Prostate gland (tissue), 2 donors: ENCODE data around the gene SLC25A27. TPM values are rescaled to one million over a fixed set of nuclear protein-coding genes. Genes with fewer than 3 reads are reported as not detected.
A peak's percentile ranks its signal among the peaks of the same experiment; 100 is the strongest.

Source experiments
- DNase-seq: peaks from one replicate; pipeline ENCODE4 v3.0.0-alpha.2; 2019; ENCODE audit warnings: low spot score
- H3K27ac ChIP-seq, 2 donors: fragments of 200-600 bp; sonication (generic); 2 replicates each; pipeline ENCODE4 v1.5.1; 2017 to 2019
- H3K27me3 ChIP-seq: fragments of 200-600 bp; sonication (generic); replicated peaks from 2 replicates; pipeline ENCODE4 v1.5.1; 2019; ENCODE audit not compliant: insufficient read depth
- H3K36me3 ChIP-seq, 2 donors: fragments of 200-600 bp; sonication (generic); 1 replicate in 1 of 2; 2 replicates in 1 of 2; pipeline versions ENCODE4 v1.5.1 to v1.8.1; 2017 to 2019
- H3K4me1 ChIP-seq: fragments of 200-600 bp; sonication (generic); replicated peaks from 2 replicates; pipeline ENCODE4 v1.5.1; 2019
- H3K4me3 ChIP-seq, 2 donors: fragments of 200-600 bp; sonication (generic); 2 replicates each; pipeline ENCODE4 v1.5.1; 2017 to 2019
- H3K9me3 ChIP-seq: fragments of 200-600 bp; sonication (generic); 2 replicates; pipeline ENCODE4 v1.5.1; 2017
- CTCF ChIP-seq, 4 experiments: fragments of 200-600 bp in 2 of 4; fragments of 450-650 bp in 2 of 4; sonication (generic) in 2 of 4; IDR thresholded peaks; 1 replicate in 3 of 4; 2 replicates in 1 of 4; pipeline ENCODE4 v1.5.1; 2016 to 2019; ENCODE audit warnings: antibody characterized with exemption in 4 of 4, mild to moderate bottlenecking in 2 of 4, moderate library complexity in 2 of 4
- POLR2A ChIP-seq: fragments of 450-650 bp; IDR thresholded peaks from one replicate; pipeline ENCODE4 v1.6.1; 2016; ENCODE audit warnings: antibody characterized with exemption, mild to moderate bottlenecking
- POLR2AphosphoS5 ChIP-seq: sonication (generic); formaldehyde crosslinking; IDR thresholded peaks from one replicate; pipeline ENCODE4 v1.6.1; 2017; ENCODE audit warnings: antibody characterized with exemption
- WGBS: methylation state at CpG from one replicate; pipeline ENCODE4 v1.1.5; 2018; 5-methylcytosine and 5-hydroxymethylcytosine counted together
- intact Hi-C: fragments of 100-400 bp; cut with DNase I; formaldehyde crosslinking; loops from one replicate; pipeline ENCODE4 v1.14.2; 2022
- total RNA-seq, 2 donors: library from RNA; depleted of rRNA; stranded (reverse); fragments of >200 nt; gene quantifications; one replicate each; pipeline ENCODE4 v1.1.0, GENCODE V29; 2016

SLC25A27 gene
- total RNA-seq, 2 donors from 2014 or later = 33.7 to 43.7 TPM

DNA sequence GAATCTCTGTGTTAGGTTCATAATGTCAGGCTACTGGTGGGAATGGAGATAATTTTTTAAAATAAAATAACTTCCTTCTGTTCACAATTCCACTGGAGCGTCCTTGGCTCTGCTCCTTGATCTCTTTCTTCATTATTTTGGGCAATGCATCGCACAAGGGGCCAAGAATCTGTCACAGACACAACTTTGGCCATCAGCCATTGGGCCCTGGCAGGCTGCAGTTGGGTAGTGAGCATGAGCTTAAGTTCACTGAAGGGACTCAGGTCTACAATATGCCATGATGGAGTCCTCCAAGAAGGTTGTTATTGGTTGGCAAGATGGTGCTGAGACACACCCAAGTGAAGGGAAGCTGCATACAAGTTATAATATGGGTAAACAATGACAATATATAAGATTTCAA is 40.1 kb upstream of the SLC25A27 start:
- Histone ChIP-seq H3K27ac (no peak overlapping the region), H3K36me3 (no peaks in the 10 kb centered on the region), H3K4me3 (no peak overlapping the region), H3K9me3 (no peaks in the 10 kb centered on the region), H3K27me3 (no peaks in the 10 kb centered on the region), H3K4me1 (no peaks in the 10 kb centered on the region)
- no peak for DNase-seq
- TF ChIP-seq POLR2AphosphoS5 (no peak), POLR2A (no peak), CTCF (IDR thresholded peaks at IDR 0.05) (no peak)
- intact Hi-C loops = no loop called here
- 32% methylated on average over 2 of the region's 2 CpGs for WGBS

DNA sequence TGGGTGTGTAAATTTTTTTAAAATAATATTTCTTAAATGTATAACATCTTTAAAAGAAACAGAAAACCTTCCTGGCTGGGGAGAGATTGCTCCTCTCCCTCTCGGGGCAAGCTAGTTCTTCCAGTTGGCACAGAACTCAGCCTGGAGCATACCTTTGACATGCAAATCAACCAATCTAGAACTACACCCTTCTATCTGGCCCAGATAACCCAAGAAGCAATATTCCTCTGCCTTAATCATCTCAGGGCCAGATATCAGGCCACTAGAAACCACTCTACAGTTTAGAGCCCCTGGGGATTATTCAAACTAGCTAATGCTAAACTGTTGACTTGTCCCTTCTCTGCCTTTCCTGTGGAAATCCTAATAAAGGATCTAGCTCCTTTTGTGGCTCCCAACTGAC is 34.0 kb upstream of the SLC25A27 start:
- no peaks in the 10 kb centered on the region for H3K36me3 ChIP-seq
- TF ChIP-seq CTCF (IDR thresholded peaks at IDR 0.05) = no peak
- DNase-seq = no peak
- H3K27me3 ChIP-seq = no peaks in the 10 kb centered on the region
- intact Hi-C loops = no loop called here
- 88% methylated on average over 1 of the region's 1 CpG for WGBS
- H3K9me3 ChIP-seq = no peaks in the 10 kb centered on the region
- no peaks in the 10 kb centered on the region for H3K4me1 ChIP-seq
- no peak overlapping the region for H3K27ac ChIP-seq
- no peak overlapping the region for H3K4me3 ChIP-seq

- Histone ChIP-seq H3K36me3 (no peaks in the 10 kb centered on the region), H3K4me3 (no peak overlapping the region), H3K9me3 (no peaks in the 10 kb centered on the region), H3K27ac (no peak overlapping the region), H3K27me3 (no peaks in the 10 kb centered on the region), H3K4me1 (no peaks in the 10 kb centered on the region)
- DNase-seq = no peak
- TF ChIP-seq CTCF (IDR thresholded peaks at IDR 0.05) (peak; percentile 31 to 75 (median 62)), POLR2AphosphoS5 (no peak), POLR2A (no peak)
- 7% methylated on average over 3 of the region's 3 CpGs for WGBS
- intact Hi-C loops = loop anchor here (2.0 to 5.0 kb wide), 3 partner anchors 134 to 404 kb away; partner anchors contain the start of gene RCAN2
Observed at GRCh38 chr6:46626228-46626909, 26.4 kb upstream of the SLC25A27 start.

DNA sequence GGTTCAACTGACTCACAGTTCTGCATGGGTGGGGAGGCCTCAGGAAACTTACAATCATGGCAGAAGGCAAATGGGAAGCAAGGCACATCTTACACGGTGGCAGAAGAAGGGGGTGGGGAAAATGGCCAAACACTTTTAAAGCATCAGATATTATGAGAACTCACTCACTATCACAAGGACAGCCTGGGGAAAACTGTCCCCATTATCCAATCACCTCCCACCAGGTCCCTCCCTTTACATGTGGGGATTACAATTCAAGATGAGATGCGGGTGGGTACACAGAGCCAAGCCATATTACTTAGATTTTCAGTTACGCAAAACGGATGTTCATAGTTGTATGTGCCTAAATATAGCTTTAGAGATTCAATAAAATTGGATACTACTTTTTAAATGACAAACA is 25.8 kb upstream of the SLC25A27 start:
- no peak overlapping the region for H3K27ac ChIP-seq
- H3K27me3 ChIP-seq = no peaks in the 10 kb centered on the region
- H3K4me1 ChIP-seq = no peaks in the 10 kb centered on the region
- H3K9me3 ChIP-seq = no peaks in the 10 kb centered on the region
- no peak for DNase-seq
- intact Hi-C loops = loop anchor here (2.0 to 5.0 kb wide), 3 partner anchors 135 to 404 kb away; partner anchors contain the start of gene RCAN2
- 91% methylated on average over 4 of the region's 4 CpGs for WGBS
- no peak overlapping the region for H3K4me3 ChIP-seq
- no peak for TF ChIP-seq CTCF (IDR thresholded peaks at IDR 0.05)
- TF ChIP-seq POLR2A = no peak
- H3K36me3 ChIP-seq = no peaks in the 10 kb centered on the region

DNA sequence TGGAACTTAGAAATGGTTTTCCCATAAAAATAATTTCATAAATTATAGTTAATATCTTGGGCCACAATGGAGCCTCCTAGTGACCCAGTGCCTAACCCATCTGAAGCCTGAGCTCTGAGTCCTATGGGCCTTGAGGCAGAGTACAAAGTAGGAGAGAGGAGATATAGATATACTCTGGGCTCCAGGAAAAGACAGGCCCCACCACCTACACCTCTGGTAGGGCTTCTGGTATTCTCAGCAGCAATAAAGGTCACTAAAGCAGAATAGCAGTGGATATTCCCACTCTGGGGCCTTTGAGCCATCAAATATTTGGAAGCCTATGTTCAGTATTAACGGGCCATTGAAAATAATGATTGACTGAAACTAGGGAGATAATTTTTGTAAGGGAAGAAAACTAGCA is 24.3 kb upstream of the SLC25A27 start:
- Histone ChIP-seq H3K27ac (no peak overlapping the region), H3K4me1 (no peaks in the 10 kb centered on the region), H3K4me3 (no peak overlapping the region), H3K36me3 (no peaks in the 10 kb centered on the region), H3K9me3 (no peaks in the 10 kb centered on the region), H3K27me3 (no peaks in the 10 kb centered on the region)
- no peak for DNase-seq
- 52% methylated on average over 1 of the region's 1 CpG for WGBS
- intact Hi-C loops = loop anchor here (2.0 to 5.0 kb wide), 2 partner anchors 136 to 536 kb away; partner anchors contain the start of gene RCAN2
- no peak for TF ChIP-seq POLR2AphosphoS5
- TF ChIP-seq POLR2A = no peak
- TF ChIP-seq CTCF (IDR thresholded peaks at IDR 0.05) = no peak
